Fibroblast of lung (primary cell): ENCODE results near the gene LCE5A. TPM values are rescaled to one million over a fixed set of nuclear protein-coding genes. Genes with fewer than 3 reads are reported as not detected.

Experiments used
- DNase-seq, 2 donors: peaks; one replicate each; pipeline versions ENCODE4 v3.0.0 to v3.0.0-alpha.2; 2010; ENCODE audit warnings: low read depth in 2 of 2
- H2AFZ ChIP-seq: 2 replicates; pipeline ENCODE4 v1.5.1; 2012; ENCODE audit warnings: low read length, control low read depth, inconsistent platforms
- H3K27ac ChIP-seq: 2 replicates; pipeline ENCODE4 v1.5.1; 2011; ENCODE audit warnings: low read length, control low read depth; ENCODE audit not compliant: insufficient read depth
- H3K27me3 ChIP-seq: 2 replicates; pipeline ENCODE4 v1.5.1; 2011; ENCODE audit warnings: mild to moderate bottlenecking, low read length; ENCODE audit not compliant: control insufficient read depth, insufficient read depth
- H3K36me3 ChIP-seq: 2 replicates; pipeline ENCODE4 v1.5.1; 2011; ENCODE audit warnings: low read length; ENCODE audit not compliant: control insufficient read depth, insufficient read depth
- H3K4me1 ChIP-seq: 2 replicates; pipeline ENCODE4 v1.5.1; 2011; ENCODE audit warnings: low read length; ENCODE audit not compliant: control insufficient read depth, insufficient read depth; ENCODE audit errors: extremely low read depth
- H3K4me2 ChIP-seq: 2 replicates; pipeline ENCODE4 v1.5.1; 2011; ENCODE audit warnings: low read length, control low read depth; ENCODE audit not compliant: insufficient read depth; ENCODE audit errors: extremely low read depth
- H3K4me3 ChIP-seq, 4 experiments: fragments of 200-600 bp in 1 of 4; sonication (generic) in 1 of 4; replicated peaks in 1 of 4; 2 replicates each; pipeline ENCODE4 v1.5.1; 2011 to 2016; ENCODE audit warnings: low read length in 4 of 4, low read depth in 3 of 4, mild to moderate bottlenecking in 3 of 4, control low read depth in 2 of 4, inconsistent platforms in 1 of 4, mixed read lengths in 1 of 4; ENCODE audit not compliant: insufficient read depth in 1 of 4; ENCODE audit errors: control extremely low read depth in 1 of 4
- H3K79me2 ChIP-seq: 2 replicates; pipeline ENCODE4 v1.5.1; 2012; ENCODE audit warnings: mild to moderate bottlenecking, low read length, inconsistent platforms; ENCODE audit not compliant: control insufficient read depth, insufficient read depth
- H3K9ac ChIP-seq: 2 replicates; pipeline ENCODE4 v1.5.1; 2011; ENCODE audit warnings: mild to moderate bottlenecking, low read length, control low read depth; ENCODE audit not compliant: insufficient read depth
- H3K9me3 ChIP-seq: 2 replicates; pipeline ENCODE4 v1.5.1; 2012; ENCODE audit warnings: low read depth, low read length; ENCODE audit not compliant: control insufficient read depth, insufficient read depth
- H4K20me1 ChIP-seq: 2 replicates; pipeline ENCODE4 v1.5.1; 2011; ENCODE audit warnings: low read length; ENCODE audit not compliant: control insufficient read depth, insufficient read depth; ENCODE audit errors: extremely low read depth
- EZH2 ChIP-seq: IDR thresholded peaks from 2 replicates; pipeline ENCODE4 v1.5.1; 2012; ENCODE audit warnings: low read length, control low read depth, mild to moderate bottlenecking; ENCODE audit errors: missing control alignments
- polyA plus RNA-seq, 2 donors: library from polyadenylated mRNA; depleted of rRNA in 1 of 2; stranded (reverse) in 1 of 2; unstranded in 1 of 2; fragments of >200 nt; gene quantifications; 2 replicates each; pipeline ENCODE4 v1.2.1, GENCODE V29; 2011 to 2012; ENCODE audit warnings: missing spikeins in 1 of 2
- total RNA-seq: library from RNA; depleted of rRNA; stranded (reverse); fragments of >200 nt; gene quantifications from 2 replicates; pipeline ENCODE4 v1.2.1, GENCODE V29; 2014
- TF ChIP-seq, protein P1 (sequence below), 2 donors: IDR thresholded peaks in 1 of 2; conservative IDR thresholded peaks in 1 of 2; 1 replicate in 1 of 2; 2 replicates in 1 of 2; pipeline ENCODE4 v1.5.1; 2011 to 2012; ENCODE audit warnings: low read length in 2 of 2, control low read depth in 1 of 2, inconsistent platforms in 1 of 2, low read depth in 1 of 2, mild to moderate bottlenecking in 1 of 2

Gene LCE5A
- total and polyA plus RNA-seq, 2 donors (not counting 1 experiment from before 2014, with no cell fraction given) = not detected

- Histone ChIP-seq H2AFZ (no peak overlapping the region), H4K20me1 (no peaks in the 10 kb centered on the region), H3K9ac (no peak overlapping the region), H3K79me2 (no peaks in the 10 kb centered on the region), H3K27me3 (peaks cover 8% of the 10 kb centered on the region), H3K4me3 (no peak overlapping the region), H3K36me3 (no peaks in the 10 kb centered on the region), H3K4me2 (no peak overlapping the region), H3K27ac (no peak overlapping the region), H3K4me1 (no peaks in the 10 kb centered on the region), H3K9me3 (no peaks in the 10 kb centered on the region)
- DNase-seq = no peak
- TF ChIP-seq, protein P1, sequence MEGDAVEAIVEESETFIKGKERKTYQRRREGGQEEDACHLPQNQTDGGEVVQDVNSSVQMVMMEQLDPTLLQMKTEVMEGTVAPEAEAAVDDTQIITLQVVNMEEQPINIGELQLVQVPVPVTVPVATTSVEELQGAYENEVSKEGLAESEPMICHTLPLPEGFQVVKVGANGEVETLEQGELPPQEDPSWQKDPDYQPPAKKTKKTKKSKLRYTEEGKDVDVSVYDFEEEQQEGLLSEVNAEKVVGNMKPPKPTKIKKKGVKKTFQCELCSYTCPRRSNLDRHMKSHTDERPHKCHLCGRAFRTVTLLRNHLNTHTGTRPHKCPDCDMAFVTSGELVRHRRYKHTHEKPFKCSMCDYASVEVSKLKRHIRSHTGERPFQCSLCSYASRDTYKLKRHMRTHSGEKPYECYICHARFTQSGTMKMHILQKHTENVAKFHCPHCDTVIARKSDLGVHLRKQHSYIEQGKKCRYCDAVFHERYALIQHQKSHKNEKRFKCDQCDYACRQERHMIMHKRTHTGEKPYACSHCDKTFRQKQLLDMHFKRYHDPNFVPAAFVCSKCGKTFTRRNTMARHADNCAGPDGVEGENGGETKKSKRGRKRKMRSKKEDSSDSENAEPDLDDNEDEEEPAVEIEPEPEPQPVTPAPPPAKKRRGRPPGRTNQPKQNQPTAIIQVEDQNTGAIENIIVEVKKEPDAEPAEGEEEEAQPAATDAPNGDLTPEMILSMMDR (conservative IDR thresholded peaks at IDR 0.05 in 1 of 2, IDR thresholded peaks at IDR 0.05 in 1 of 2; ENCODE audit: low read depth in 1 of 2, low read length in 2 of 2) = no peak
- TF ChIP-seq EZH2 = no peak
These were observed 993 bp downstream of the LCE5A start for GRCh38 chr1:152511596-152511995.

GRCh38 chr1:152513081-152513480 lies 2.5 kb downstream of the LCE5A start:
- Histone ChIP-seq H3K4me3 (no peak overlapping the region), H4K20me1 (no peaks in the 10 kb centered on the region), H2AFZ (no peak overlapping the region), H3K9ac (no peak overlapping the region), H3K9me3 (no peaks in the 10 kb centered on the region), H3K79me2 (no peaks in the 10 kb centered on the region), H3K4me1 (no peaks in the 10 kb centered on the region), H3K36me3 (no peaks in the 10 kb centered on the region), H3K27me3 (peaks cover 8% of the 10 kb centered on the region), H3K27ac (no peak overlapping the region), H3K4me2 (no peak overlapping the region)
- no peak for DNase-seq
- TF ChIP-seq EZH2 = no peak
- TF ChIP-seq, protein P1 (conservative IDR thresholded peaks at IDR 0.05 in 1 of 2, IDR thresholded peaks at IDR 0.05 in 1 of 2; ENCODE audit: low read depth in 1 of 2, low read length in 2 of 2) = no peak

GRCh38 chr1:152514715-152515433 lies 4.3 kb downstream of the LCE5A start:
- Histone ChIP-seq H3K9ac (no peak overlapping the region), H4K20me1 (no peaks in the 10 kb centered on the region), H3K27me3 (peaks cover 3% of the 10 kb centered on the region), H3K79me2 (no peaks in the 10 kb centered on the region), H3K4me2 (peak overlapping the region; percentile 37), H3K36me3 (no peaks in the 10 kb centered on the region), H3K27ac (no peak overlapping the region), H2AFZ (no peak overlapping the region), H3K4me1 (no peaks in the 10 kb centered on the region), H3K4me3 (peak overlapping the region in 1 of 4 experiments; percentile 39), H3K9me3 (no peaks in the 10 kb centered on the region)
- no peak for DNase-seq
- TF ChIP-seq, protein P1 (conservative IDR thresholded peaks at IDR 0.05 in 1 of 2, IDR thresholded peaks at IDR 0.05 in 1 of 2; ENCODE audit: low read depth in 1 of 2, low read length in 2 of 2) = no peak
- no peak for TF ChIP-seq EZH2
